GM06990 (cell line): Measurements from ENCODE around the gene ZC3H18.

ENCODE experiments used
- DNase-seq: peaks from one replicate; pipeline ENCODE4 v3.0.0-alpha.2; 2011; ENCODE audit not compliant: insufficient read length; ENCODE audit errors: extremely low read depth
- H3K27me3 ChIP-seq: replicated peaks from 2 replicates; pipeline ENCODE4 v1.6.0; 2011; ENCODE audit warnings: low read length; ENCODE audit not compliant: control insufficient read depth, insufficient read depth
- H3K36me3 ChIP-seq: 2 replicates; pipeline ENCODE4 v1.5.1; 2011; ENCODE audit warnings: low read length; ENCODE audit not compliant: control insufficient read depth, insufficient read depth
- H3K4me3 ChIP-seq: replicated peaks from 2 replicates; pipeline ENCODE4 v1.5.1; 2011; ENCODE audit warnings: low read depth, mild to moderate bottlenecking, control low read depth, low read length
- CTCF ChIP-seq: IDR thresholded peaks from 2 replicates; pipeline ENCODE4 v1.5.1; 2011; ENCODE audit warnings: low read length, control low read depth, mild to moderate bottlenecking, inconsistent platforms; ENCODE audit not compliant: insufficient read depth, poor library complexity, severe bottlenecking

Gene ZC3H18

GRCh38 chr16:88524973-88525662, 45.1 kb upstream of the ZC3H18 start:
- no peak for TF ChIP-seq CTCF

GRCh38 chr16:88525663-88525990, 44.6 kb upstream of the ZC3H18 start:
- H3K4me3 ChIP-seq: no peak overlapping the region
- no peak for DNase-seq
- H3K36me3 ChIP-seq: peaks cover 3% of the 10 kb centered on the region; the same call in 1 of the 2 replicates
- no peaks in the 10 kb centered on the region for H3K27me3 ChIP-seq
- TF ChIP-seq CTCF: no peak

More at GRCh38 chr16:88524973-88525662, 45.1 kb upstream of the ZC3H18 start:
- no peak overlapping the region for H3K4me3 ChIP-seq
- H3K36me3 ChIP-seq: no peaks in the 10 kb centered on the region
- no peaks in the 10 kb centered on the region for H3K27me3 ChIP-seq
- no peak for DNase-seq

GRCh38 chr16:88526008-88526905, 43.9 kb upstream of the ZC3H18 start:
- Histone ChIP-seq H3K4me3 (no peak overlapping the region), H3K27me3 (no peaks in the 10 kb centered on the region), H3K36me3 (peaks cover 3% of the 10 kb centered on the region; the same call in 1 of the 2 replicates)
- no peak for DNase-seq
- no peak for TF ChIP-seq CTCF

GRCh38 chr16:88526906-88527185, 43.4 kb upstream of the ZC3H18 start:
- H3K27me3 ChIP-seq: no peaks in the 10 kb centered on the region
- no peak for TF ChIP-seq CTCF
- peaks cover 3% of the 10 kb centered on the region; the same call in 1 of the 2 replicates for H3K36me3 ChIP-seq
- no peak overlapping the region for H3K4me3 ChIP-seq
- no peak for DNase-seq

GRCh38 chr16:88527186-88527936, 42.8 kb upstream of the ZC3H18 start:
- TF ChIP-seq CTCF: peak; percentile 87
- peaks cover 3% of the 10 kb centered on the region; the same call in 1 of the 2 replicates for H3K36me3 ChIP-seq
- peak; percentile 61 for DNase-seq
- H3K27me3 ChIP-seq: no peaks in the 10 kb centered on the region
- H3K4me3 ChIP-seq: no peak overlapping the region
